Adrenal gland (tissue), 5 donors: ENCODE data around the gene EXOC6B.

Experiments
- POLR2A ChIP-seq, 2 donors: fragments of 450-650 bp; IDR thresholded peaks; one replicate each; pipeline ENCODE4 v1.6.1; 2017; ENCODE audit warnings: antibody characterized with exemption in 2 of 2, mild to moderate bottlenecking in 2 of 2, moderate library complexity in 1 of 2
- TF ChIP-seq, protein P1 (sequence below), 6 experiments: fragments of 450-650 bp in 4 of 6; fragments of 200-600 bp in 2 of 6; sonication (generic) in 1 of 6; IDR thresholded peaks; 1 replicate in 5 of 6; 2 replicates in 1 of 6; pipeline versions ENCODE4 v1.5.1 to v1.8.0; 2016 to 2021; ENCODE audit warnings: antibody characterized with exemption in 6 of 6, mild to moderate bottlenecking in 2 of 6, moderate library complexity in 1 of 6
- donor health status: DM: no; HTN: no; CAD: no.

GRCh38 chr2:72165792-72166191 is 660.0 kb downstream of the EXOC6B start:
- no peak for TF ChIP-seq POLR2A (IDR thresholded peaks at IDR 0.05)
- TF ChIP-seq, protein P1, sequence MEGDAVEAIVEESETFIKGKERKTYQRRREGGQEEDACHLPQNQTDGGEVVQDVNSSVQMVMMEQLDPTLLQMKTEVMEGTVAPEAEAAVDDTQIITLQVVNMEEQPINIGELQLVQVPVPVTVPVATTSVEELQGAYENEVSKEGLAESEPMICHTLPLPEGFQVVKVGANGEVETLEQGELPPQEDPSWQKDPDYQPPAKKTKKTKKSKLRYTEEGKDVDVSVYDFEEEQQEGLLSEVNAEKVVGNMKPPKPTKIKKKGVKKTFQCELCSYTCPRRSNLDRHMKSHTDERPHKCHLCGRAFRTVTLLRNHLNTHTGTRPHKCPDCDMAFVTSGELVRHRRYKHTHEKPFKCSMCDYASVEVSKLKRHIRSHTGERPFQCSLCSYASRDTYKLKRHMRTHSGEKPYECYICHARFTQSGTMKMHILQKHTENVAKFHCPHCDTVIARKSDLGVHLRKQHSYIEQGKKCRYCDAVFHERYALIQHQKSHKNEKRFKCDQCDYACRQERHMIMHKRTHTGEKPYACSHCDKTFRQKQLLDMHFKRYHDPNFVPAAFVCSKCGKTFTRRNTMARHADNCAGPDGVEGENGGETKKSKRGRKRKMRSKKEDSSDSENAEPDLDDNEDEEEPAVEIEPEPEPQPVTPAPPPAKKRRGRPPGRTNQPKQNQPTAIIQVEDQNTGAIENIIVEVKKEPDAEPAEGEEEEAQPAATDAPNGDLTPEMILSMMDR (IDR thresholded peaks at IDR 0.05), result no peak
